Stimulated activated CD4-positive, alpha-beta T cell treated with anti-CD3 and anti-CD28 coated beads, Interleukin-12 subunit alpha, Interleukin-12 subunit beta, amount 100 ng/mL, for 4 hours (primary cell): Measurements from ENCODE around the gene KIAA1671.

Experiments
- DNase-seq: peaks from one replicate; pipeline ENCODE4 v3.0.0-alpha.2; 2020

The KIAA1671 gene

GRCh38 chr22:25016311-25016710 is 63.8 kb downstream of the KIAA1671 start:
- no peak for DNase-seq

GRCh38 chr22:25018009-25018408 is 65.5 kb downstream of the KIAA1671 start:
- no peak for DNase-seq

- DNase-seq = no peak
These were observed 67.1 kb downstream of the KIAA1671 start for GRCh38 chr22:25019427-25020184.

GRCh38 chr22:25021409-25021808 is 68.9 kb downstream of the KIAA1671 start:
- no peak for DNase-seq

- no peak for DNase-seq
These were observed 69.6 kb downstream of the KIAA1671 start for GRCh38 chr22:25021976-25022711.

GRCh38 chr22:25023879-25024278 is 71.4 kb downstream of the KIAA1671 start:
- DNase-seq = no peak

DNA sequence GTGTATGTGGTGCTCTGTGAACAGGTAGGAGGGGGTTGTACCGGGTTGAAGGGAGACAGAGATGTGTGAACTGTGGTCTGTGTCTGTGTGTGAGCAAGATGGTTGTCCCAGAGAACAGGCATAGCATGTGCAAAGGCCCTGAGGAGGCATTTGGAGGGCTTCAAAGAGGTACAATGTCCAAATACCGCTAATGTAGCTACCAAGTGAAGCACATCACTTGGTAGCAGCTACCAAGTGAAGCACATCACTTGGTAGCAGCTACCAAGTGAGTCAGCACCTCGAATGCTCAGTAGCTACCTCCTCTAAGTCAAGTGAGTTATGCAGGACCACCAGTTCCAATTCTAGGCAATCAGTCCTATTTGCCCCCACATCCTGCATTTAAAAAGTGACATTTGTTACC is 72.4 kb downstream of the KIAA1671 start:
- no peak for DNase-seq

DNA sequence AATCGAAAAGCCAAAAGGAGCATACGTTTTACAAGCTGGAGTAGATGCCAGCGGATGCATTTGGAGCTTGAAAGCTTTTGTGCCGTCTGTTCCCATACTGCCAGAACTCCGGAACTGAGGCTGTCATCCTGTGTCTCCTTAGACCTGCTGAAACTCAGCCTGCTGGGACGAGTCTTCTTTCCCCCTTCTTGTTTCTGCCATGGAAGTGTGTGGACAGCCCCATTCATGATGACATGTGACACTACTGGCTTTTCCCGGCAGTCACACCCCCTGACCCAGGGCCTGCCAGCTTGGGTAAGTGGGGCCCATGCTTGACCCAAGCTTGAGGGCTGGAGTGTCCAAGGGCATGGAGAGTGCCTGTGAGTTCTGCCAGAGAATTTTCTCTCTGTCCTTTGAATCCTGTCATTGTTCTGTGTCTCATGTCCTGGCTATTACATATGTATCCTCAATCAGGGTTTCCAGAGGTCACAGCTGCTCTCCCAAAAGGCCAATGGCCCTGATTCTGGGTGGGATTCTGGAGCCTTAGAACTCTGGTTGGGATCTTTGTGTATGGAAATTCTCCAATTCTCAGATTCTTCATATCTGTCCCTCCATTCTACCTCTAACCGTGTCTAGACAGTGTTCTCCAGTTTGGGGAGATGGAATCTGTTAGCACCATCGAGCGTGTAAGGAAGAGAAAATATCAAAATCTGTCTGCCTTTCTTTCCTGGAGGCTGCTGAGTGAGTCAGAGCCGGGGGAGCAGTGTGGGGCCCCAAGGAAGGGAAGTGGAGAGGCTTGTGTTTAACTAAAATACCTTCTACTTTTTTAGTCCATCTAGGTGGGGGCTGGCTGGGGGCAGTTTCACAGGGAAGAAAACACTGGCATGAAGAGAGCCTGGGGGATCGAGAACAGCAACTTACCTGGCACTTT is 73.2 kb downstream of the KIAA1671 start:
- DNase-seq = no peak

DNA sequence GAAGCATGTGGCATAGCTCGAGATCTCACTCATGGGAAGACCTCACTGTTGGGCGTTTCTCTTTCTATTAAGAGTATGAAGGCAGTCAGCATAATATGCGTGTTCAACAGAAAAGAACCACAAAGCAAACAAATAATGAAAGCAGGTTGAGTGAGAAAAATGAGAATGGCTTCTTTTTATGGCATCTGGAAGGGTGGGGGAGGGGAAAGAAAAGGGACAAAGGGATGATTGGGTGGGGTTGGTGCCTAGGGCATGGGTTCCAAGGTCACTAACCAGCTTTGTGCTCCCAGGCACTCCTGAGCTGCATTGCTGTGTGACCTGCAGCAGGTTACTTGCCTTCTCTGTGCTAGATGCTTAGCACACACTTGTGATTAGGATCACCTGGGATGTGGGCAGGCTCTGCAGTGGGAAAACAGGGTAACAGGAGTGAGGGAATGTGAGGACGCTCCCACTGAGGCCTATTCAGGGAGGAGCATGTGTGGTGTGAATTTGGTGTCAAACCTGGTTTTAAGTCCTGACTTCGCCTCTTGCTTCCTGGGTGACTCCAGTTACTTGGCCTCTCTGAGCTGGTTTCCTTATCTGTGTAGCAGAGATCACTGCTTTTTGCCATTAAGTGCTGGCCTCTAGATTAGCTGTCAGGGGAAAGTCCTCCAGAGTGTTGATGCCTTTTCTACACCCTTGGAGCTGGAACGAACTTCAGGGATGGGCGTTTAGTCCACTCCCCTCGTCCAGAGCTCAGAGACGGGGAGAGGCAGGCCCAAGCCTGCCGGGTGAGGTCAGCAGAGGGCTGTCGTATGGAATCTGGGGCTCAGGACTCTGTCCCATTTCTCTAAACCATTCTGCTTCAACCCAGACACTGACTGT is 74.8 kb downstream of the KIAA1671 start:
- DNase-seq = no peak

DNA sequence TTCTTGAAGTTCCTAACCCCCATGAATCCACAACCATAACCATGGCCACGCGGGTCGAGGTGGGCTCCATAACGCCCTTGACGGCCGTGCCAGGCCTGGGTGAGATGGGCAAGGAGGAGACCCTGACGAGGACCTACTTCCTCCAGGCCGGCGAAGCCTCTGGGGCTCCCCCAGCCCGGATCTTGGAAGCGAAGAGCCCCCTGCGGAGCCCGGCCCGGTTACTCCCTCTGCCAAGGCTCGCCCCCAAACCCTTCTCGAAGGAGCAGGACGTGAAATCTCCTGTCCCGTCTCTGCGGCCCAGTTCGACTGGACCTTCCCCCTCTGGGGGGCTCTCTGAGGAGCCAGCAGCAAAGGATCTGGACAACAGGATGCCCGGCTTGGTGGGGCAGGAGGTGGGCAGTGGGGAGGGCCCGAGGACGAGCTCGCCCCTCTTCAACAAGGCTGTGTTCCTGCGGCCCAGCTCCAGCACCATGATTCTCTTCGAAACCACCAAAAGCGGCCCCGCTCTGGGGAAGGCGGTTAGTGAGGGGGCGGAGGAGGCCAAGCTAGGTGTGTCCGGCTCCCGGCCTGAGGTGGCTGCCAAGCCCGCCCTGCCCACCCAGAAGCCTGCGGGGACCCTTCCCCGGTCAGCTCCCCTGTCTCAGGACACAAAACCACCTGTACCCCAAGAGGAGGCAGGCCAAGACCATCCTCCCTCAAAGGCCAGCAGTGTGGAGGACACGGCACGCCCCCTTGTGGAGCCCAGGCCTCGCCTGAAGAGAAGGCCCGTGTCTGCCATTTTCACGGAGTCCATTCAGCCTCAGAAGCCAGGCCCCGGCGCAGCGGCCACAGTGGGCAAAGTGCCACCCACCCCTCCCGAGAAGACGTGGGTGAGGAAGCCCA is 75.7 kb downstream of the KIAA1671 start:
- no peak for DNase-seq

DNA sequence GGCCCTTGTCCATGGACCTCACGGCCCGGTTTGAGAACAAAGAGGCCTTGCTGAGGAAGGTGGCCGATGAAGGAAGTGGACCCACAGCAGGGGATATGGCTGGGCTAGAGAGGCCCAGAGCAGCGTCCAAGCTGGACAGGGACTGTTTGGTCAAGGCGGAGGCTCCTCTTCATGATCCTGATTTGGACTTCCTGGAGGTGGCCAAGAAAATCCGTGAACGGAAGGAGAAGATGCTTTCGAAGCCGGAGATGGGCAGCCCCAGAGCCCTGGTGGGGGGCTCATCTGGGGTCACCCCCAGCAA is 76.3 kb downstream of the KIAA1671 start:
- DNase-seq = no peak

GRCh38 chr22:25029181-25029580 is 76.7 kb downstream of the KIAA1671 start:
- no peak for DNase-seq

GRCh38 chr22:25030636-25031035 is 78.1 kb downstream of the KIAA1671 start:
- no peak for DNase-seq

DNA sequence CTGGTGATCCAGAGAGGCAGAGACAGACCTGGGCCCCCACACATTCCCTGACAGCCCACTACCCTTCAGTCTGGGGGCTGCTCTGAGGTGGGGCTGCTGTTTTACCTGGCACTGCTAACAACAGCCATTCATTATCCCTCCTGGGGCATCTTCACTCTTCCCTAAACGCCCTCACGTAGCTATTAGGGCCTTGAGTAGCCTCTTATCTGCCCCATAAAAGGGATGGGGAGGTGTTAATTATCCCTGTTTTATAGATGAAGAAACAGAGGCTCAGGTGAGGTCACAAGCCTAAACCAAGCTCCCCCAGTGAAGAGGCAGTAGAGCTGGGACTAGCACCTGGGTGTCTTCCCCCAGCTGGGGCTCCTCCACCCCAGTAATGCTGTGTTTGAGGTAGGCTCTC is 79.5 kb downstream of the KIAA1671 start:
- DNase-seq = no peak

- DNase-seq = no peak
These were observed 83.2 kb downstream of the KIAA1671 start for GRCh38 chr22:25035715-25036114.

DNA sequence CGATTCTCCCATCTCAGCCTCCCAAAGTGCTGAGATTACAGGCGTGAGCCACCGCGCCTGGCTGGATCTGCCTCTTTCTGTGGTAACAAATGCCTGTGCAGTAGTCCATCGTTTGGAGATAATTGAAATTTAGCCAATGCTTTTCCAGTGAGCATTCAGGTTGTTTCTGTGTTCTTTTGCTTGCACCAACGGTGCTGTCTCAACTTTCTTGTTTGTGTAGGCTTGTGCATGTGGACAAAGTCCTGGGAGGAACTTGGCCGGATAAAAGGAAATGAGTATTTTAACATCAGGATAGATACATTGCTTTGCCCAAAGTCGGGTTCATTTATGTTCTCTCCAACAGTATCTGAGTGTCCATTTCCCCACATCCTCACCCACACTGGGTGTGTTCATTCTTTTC is 85.7 kb downstream of the KIAA1671 start:
- no peak for DNase-seq

DNA sequence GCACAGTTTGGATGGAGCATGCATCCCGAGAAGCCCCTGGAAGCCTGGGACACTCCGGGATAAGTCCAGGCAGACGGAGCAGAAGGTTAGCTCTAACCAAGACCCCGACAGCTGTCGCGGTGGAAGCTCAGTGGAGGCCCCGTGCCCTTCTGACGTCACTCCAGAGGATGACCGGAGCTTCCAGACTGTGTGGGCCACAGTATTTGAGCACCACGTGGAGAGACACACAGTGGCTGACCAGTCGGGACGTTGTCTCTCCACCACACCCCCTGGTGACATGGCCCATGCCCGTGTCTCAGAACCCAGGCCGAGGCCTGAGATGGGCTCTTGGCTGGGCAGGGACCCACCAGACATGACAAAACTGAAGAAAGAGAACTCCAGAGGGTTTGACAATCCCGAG is 86.3 kb downstream of the KIAA1671 start:
- DNase-seq = no peak

- no peak for DNase-seq
These were observed 86.7 kb downstream of the KIAA1671 start for GRCh38 chr22:25039255-25039654.

DNA sequence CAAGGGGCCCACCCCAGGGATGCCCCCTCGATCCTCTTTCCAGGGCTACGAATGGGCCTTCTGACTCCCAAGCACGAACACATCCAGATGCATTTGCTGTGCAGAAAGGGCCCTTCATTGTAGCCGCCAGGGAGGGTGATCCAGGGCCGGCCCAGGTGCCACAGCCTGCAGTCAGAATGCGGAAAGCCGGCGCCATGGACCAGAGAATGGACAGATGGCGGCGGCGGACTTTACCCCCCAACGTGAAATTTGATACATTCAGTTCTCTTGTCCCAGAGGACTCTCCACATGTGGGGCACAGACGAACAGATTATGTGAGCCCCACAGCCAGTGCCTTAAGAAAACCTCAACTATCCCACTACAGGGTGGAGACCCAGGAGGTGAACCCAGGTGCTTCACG is 87.2 kb downstream of the KIAA1671 start:
- no peak for DNase-seq

DNA sequence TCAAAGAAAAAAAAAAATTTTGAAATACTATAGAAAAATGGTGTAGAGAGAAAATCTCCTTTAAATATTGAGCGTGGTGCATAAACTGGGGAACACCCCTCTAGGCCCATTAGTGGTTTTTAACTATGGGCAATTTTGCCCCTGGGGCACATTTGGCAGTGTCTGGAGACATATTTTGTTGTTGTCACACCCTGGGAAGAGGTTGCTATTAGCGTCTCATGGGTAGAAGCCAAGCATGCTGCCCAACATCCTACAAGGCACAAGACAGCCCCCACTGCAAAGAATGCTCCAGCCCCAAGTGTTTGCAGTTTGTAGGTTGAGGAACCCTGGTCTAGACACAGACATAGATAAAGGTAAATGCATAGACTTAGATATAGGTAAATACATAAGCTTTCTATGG is 92.6 kb downstream of the KIAA1671 start:
- no peak for DNase-seq

DNA sequence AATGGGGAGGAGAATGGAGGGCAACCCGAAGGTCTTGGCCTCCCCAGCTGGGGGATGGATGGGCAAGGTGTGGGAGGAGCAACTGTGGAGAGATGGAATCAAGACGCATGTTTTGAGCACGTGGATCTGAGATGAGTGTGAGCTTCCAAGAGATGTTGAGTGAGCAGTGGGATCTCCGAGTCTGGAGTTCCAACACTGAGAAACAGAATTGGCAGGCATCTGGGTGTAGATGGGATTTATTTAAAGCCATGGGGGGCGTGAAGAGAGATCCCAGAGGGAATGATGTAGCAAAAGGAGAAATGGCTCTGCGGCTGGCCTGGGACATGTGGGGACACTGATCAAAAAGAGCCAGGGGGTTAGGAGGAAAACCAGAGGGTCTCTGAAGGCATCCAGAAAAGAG is 95.6 kb downstream of the KIAA1671 start:
- DNase-seq = no peak
